SK-N-MC (cell line): ENCODE measurements around the gene OR2AK2.

Experiments used
- EZH2 ChIP-seq: fragments of 200-600 bp; sonication (generic); IDR thresholded peaks from one replicate; pipeline ENCODE4 v1.6.1; 2017; ENCODE audit warnings: antibody characterized with exemption
- POLR2AphosphoS5 ChIP-seq: IDR thresholded peaks from 2 replicates; pipeline ENCODE4 v1.6.1; 2012; ENCODE audit warnings: mild to moderate bottlenecking, low read depth, low read length, borderline replicate concordance

DNA sequence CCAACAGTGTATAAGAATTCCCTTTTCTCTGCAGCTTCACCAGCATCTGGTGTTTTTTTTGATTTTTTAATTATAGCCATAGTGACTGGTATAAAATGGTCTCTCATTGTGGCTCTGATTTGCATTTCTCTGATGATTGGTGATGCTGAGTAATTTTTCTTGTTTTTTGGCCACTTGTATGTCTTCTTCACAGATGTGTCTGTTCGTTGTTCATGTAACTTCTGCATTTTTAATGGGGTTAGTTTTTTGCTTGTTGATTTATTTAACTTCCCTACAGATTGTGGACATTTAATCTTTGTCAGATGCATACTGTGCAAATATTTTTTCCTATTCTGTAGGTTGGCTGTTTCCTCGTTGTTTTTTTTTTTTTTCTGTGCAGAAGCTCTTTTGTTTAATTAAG, 28.0 kb downstream of the OR2AK2 start:
- TF ChIP-seq POLR2AphosphoS5 (no peak), EZH2 (no peak)
